GM23338 (cell line): ENCODE data around the gene TSC22D2.

Experiments
- CREB1 ChIP-seq: fragments of 250-450 bp; sonication (Bioruptor Pico); IDR thresholded peaks from 2 replicates; pipeline ENCODE4 v1.5.0; 2020; ENCODE audit warnings: low read depth, mild to moderate bottlenecking, moderate library complexity
- EZH2 ChIP-seq: fragments of 200-600 bp; sonication (generic); IDR thresholded peaks from one replicate; pipeline ENCODE4 v1.8.0; 2017; ENCODE audit warnings: antibody characterized with exemption, mild to moderate bottlenecking, low read depth; ENCODE audit not compliant: unreplicated experiment
- JUNB ChIP-seq: IDR thresholded peaks from one replicate; pipeline ENCODE4 v1.6.1; 2016; ENCODE audit warnings: antibody characterized with exemption; ENCODE audit not compliant: unreplicated experiment
- ZNF331 ChIP-seq: fragments of 250-450 bp; sonication (Bioruptor Pico); IDR thresholded peaks from 2 replicates; pipeline ENCODE4 v1.5.0; 2020; ENCODE audit warnings: low read depth, mild to moderate bottlenecking, moderate library complexity
- TF ChIP-seq, protein P1 (sequence below), 2 experiments: fragments of 200-600 bp in 1 of 2; sonication (generic) in 1 of 2; conservative IDR thresholded peaks; 2 replicates each; pipeline versions ENCODE4 v1.5.1 to v1.6.1; 2016 to 2017; ENCODE audit warnings: antibody characterized with exemption in 2 of 2, low read depth in 2 of 2, mild to moderate bottlenecking in 2 of 2, moderate library complexity in 1 of 2
- TF ChIP-seq, protein P2 (sequence below): IDR thresholded peaks from one replicate; pipeline ENCODE4 v1.6.1; 2018; ENCODE audit warnings: antibody characterized with exemption; ENCODE audit not compliant: unreplicated experiment

DNA sequence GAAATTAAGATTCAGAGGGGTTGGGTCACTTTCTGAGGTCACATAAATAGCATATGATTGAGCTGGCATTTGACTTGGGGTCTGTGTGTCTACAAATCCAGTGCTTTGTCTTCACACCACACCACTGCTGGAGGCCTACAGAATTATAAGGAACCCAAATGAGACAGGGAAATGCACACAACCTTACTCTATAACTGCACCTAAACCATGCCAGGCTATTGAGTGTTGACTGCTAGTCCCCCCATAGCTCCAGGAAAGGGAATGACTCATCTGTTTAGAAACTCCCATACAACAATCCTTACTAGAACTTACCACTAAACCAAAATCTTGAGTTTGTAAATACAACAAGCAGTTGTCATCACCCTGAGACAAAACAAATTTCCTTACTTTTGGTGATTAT, 16.9 kb upstream of the TSC22D2 start:
- TF ChIP-seq EZH2 (no peak), ZNF331 (CRISPR knock-in tag) (no peak), CREB1 (CRISPR knock-in tag) (no peak), JUNB (no peak)
- TF ChIP-seq, protein P1, sequence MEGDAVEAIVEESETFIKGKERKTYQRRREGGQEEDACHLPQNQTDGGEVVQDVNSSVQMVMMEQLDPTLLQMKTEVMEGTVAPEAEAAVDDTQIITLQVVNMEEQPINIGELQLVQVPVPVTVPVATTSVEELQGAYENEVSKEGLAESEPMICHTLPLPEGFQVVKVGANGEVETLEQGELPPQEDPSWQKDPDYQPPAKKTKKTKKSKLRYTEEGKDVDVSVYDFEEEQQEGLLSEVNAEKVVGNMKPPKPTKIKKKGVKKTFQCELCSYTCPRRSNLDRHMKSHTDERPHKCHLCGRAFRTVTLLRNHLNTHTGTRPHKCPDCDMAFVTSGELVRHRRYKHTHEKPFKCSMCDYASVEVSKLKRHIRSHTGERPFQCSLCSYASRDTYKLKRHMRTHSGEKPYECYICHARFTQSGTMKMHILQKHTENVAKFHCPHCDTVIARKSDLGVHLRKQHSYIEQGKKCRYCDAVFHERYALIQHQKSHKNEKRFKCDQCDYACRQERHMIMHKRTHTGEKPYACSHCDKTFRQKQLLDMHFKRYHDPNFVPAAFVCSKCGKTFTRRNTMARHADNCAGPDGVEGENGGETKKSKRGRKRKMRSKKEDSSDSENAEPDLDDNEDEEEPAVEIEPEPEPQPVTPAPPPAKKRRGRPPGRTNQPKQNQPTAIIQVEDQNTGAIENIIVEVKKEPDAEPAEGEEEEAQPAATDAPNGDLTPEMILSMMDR (conservative IDR thresholded peaks at IDR 0.05; ENCODE audit: low read depth in 2 of 2): no peak
- TF ChIP-seq, protein P2, sequence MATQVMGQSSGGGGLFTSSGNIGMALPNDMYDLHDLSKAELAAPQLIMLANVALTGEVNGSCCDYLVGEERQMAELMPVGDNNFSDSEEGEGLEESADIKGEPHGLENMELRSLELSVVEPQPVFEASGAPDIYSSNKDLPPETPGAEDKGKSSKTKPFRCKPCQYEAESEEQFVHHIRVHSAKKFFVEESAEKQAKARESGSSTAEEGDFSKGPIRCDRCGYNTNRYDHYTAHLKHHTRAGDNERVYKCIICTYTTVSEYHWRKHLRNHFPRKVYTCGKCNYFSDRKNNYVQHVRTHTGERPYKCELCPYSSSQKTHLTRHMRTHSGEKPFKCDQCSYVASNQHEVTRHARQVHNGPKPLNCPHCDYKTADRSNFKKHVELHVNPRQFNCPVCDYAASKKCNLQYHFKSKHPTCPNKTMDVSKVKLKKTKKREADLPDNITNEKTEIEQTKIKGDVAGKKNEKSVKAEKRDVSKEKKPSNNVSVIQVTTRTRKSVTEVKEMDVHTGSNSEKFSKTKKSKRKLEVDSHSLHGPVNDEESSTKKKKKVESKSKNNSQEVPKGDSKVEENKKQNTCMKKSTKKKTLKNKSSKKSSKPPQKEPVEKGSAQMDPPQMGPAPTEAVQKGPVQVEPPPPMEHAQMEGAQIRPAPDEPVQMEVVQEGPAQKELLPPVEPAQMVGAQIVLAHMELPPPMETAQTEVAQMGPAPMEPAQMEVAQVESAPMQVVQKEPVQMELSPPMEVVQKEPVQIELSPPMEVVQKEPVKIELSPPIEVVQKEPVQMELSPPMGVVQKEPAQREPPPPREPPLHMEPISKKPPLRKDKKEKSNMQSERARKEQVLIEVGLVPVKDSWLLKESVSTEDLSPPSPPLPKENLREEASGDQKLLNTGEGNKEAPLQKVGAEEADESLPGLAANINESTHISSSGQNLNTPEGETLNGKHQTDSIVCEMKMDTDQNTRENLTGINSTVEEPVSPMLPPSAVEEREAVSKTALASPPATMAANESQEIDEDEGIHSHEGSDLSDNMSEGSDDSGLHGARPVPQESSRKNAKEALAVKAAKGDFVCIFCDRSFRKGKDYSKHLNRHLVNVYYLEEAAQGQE: no peak
